GM15510 (cell line): Measurements from ENCODE around the gene SUCNR1.

Experiments used
- POLR2A ChIP-seq: IDR thresholded peaks from 3 replicates; pipeline ENCODE4 v1.6.1; 2011; ENCODE audit warnings: borderline replicate concordance; ENCODE audit not compliant: insufficient read length; ENCODE audit errors: extremely low read depth

The SUCNR1 gene

DNA sequence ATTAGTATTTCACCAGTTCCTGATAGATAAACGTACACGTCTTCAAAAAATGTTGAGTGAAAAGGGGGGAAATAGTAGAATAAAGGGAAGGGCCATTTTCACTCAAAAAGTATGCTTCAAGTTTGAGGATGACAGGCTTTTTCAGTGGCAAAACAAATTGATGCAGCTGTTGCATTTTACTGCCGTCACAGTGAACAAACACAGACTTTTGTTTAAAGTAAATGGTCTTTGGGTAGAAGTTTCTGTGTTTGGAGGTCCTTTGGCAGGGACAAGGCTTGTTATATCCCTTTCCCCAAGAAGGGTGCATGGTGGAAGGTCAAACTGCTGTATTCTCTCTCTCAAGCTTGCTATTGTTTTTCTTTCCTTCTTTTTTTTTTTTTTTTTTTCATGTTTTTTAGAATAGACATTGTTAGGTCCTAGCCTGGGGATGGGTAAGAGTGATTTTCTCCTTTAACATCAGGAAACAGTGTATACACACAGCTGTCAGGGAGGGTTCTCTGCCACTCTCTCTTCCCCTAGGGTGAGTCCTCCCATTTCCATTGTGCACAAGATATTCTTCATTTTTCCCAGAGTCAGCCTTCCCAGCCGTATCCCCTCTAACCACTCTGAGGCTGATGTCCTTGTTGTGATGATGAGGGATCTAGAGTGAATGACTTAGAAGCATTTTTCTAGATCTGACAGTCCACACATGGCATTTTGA lies 6.6 kb upstream of the SUCNR1 start:
- TF ChIP-seq POLR2A, result no peak

- no peak for TF ChIP-seq POLR2A
These were observed 5.8 kb upstream of the SUCNR1 start for GRCh38 chr3:151867666-151868065.

DNA sequence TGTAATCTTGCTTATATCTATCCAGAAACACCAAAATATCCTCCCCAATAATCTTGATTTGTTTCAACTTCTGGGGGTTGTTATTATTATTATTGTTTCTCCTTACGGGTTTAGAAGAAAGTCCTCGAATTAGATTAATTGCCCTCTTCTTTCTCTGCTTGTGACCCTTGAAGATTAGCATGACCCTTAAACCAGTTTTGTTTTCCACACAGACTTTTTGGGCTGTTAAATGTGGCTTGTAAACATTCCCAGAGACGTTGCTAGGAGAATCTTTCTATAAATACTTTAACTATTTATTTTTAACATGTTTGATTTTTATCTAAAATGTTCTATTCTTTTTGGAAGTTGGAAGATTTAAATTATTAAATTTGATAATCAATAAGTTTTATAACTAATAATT lies 4.3 kb upstream of the SUCNR1 start:
- TF ChIP-seq POLR2A, result no peak

GRCh38 chr3:151871639-151872468 lies 1.6 kb upstream of the SUCNR1 start:
- TF ChIP-seq POLR2A, result no peak

DNA sequence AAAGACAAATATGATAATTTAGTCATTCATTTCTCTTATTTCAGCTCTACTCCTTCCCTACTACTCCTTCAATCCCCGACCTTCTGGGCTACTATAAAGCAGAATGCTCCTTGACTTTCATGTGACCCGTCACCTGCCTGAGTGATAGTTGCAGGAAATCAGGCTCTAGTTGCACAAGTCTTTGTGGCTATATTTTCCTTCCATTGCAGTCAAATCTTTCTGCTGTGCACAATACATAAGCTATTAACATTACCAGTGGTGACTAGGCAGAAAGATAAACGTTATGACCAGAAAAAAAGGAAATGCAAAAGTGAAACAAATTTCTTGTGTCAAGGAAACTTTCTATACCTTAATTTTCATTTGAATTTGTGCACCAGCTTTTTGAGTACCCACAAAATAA lies 2.3 kb downstream of the SUCNR1 start:
- TF ChIP-seq POLR2A, result no peak

GRCh38 chr3:151877269-151877668 lies 3.8 kb downstream of the SUCNR1 start:
- no peak for TF ChIP-seq POLR2A

GRCh38 chr3:151878465-151878864 lies 5.0 kb downstream of the SUCNR1 start:
- no peak for TF ChIP-seq POLR2A

DNA sequence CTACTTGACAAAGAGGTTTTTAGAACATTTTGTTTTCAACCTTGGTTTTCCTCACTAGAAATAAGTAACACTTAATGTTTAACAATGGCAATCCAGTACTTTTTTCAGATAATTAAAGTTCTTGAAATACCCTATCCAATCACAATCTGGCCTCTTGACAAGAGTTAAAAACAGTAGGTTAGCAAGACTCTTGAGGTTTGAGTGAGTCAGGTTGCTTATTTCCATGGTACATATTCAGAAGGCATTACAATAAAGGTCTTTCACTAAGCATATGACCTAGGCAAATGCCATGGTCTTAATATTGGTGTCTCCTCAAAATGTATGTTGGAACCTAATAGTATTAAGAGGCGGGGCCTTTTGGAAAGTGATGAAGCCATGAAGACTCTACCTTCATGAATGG lies 5.6 kb downstream of the SUCNR1 start:
- TF ChIP-seq POLR2A, result no peak

- no peak for TF ChIP-seq POLR2A
These were observed 6.4 kb downstream of the SUCNR1 start for GRCh38 chr3:151879679-151880415.

- no peak for TF ChIP-seq POLR2A
These were observed 6.9 kb downstream of the SUCNR1 start for GRCh38 chr3:151880416-151880690.

DNA sequence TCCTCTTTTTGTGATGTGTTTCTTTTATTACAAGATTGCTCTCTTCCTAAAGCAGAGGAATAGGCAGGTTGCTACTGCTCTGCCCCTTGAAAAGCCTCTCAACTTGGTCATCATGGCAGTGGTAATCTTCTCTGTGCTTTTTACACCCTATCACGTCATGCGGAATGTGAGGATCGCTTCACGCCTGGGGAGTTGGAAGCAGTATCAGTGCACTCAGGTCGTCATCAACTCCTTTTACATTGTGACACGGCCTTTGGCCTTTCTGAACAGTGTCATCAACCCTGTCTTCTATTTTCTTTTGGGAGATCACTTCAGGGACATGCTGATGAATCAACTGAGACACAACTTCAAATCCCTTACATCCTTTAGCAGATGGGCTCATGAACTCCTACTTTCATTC lies 7.7 kb downstream of the SUCNR1 start:
- no peak for TF ChIP-seq POLR2A

DNA sequence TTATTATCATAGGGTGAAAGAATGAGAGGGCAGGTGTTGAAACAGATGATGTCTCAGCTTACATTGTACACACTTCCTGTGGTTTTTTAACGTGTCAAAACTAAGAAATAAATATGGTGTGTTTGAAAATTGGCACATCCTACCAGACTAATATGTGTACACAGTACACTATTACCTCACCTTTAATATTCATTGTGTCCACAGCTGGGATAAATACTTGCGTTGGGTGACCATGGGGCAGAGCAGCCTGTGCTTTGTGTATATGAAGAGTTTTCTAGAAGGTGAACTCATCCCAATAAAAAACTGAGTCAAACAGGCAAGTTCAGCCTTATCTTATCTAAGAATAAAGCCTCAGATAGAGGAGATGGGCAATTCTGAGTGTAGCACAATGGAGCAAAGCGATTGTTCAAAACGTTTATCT lies 17.3 kb downstream of the SUCNR1 start:
- TF ChIP-seq POLR2A, result no peak

DNA sequence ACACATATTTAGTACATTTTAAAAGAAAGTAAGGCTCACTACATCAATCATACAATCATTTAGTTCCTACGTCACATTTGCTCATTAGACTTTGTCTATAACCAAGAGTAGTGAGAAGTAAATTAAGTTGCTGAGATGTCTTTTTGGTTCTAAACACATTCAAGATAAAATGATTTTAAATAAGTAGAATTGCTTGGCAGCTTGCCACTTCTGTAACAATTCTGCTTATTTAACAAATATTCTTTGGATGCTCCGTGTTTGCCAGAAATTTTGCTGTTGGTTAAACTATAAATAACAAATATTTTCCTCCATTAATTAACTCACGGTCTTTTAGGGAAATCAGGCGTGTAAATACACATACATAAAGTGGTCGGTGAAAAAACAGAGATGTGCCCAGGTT lies 18.3 kb downstream of the SUCNR1 start:
- no peak for TF ChIP-seq POLR2A

DNA sequence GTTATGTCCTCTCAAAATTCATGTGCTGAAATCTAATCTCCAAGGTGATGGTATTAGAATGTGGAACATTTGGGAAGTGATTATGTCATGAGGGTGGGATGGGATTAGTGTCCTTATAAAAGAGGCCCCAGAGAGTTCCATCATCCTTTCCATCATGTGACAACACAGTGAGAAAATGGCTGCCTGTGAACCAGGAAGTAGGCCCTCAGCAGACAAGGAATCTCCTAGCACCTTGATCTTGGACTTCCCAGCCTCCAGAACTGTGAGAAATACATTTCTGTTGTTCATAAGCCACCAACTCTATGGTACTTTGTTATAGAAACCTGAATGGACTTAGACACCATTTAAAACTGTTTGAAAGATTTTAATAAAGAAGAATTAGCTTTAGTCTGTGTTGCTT lies 20.8 kb downstream of the SUCNR1 start:
- TF ChIP-seq POLR2A, result no peak

DNA sequence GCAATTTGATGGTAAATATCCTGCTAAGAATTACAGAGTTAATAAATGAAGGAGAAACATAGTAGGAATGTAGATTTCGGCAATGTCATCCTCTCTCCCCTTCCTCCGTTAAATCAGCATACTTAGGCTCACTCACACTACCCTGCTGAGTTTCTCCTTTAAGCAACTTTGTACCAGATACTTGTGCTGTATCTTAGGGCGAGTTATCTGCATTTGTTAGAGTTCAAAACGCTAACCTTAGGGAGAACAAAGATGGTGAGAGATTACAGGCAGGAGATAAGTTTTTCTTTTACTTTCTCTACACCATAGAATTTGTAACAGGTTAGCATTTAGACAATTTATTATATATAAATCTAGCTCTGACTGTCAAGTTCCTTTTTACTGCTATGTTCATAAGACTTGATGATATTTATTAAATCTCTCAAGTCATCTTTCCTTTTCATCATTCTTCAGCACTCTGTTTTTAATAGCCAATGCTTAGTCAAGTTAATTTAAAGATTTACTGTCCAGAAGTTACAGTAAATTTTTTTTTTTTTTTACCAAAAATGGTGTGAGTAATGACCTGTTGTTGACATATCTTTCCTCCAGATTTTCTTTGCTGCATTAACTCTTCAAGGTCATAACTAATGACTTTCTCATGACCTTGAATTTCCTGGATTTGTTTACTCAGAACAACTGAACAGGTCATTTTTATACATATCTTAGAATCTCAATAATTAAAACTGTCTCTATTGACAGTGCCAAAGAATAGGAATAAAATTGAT lies 22.2 kb downstream of the SUCNR1 start:
- TF ChIP-seq POLR2A, result no peak

DNA sequence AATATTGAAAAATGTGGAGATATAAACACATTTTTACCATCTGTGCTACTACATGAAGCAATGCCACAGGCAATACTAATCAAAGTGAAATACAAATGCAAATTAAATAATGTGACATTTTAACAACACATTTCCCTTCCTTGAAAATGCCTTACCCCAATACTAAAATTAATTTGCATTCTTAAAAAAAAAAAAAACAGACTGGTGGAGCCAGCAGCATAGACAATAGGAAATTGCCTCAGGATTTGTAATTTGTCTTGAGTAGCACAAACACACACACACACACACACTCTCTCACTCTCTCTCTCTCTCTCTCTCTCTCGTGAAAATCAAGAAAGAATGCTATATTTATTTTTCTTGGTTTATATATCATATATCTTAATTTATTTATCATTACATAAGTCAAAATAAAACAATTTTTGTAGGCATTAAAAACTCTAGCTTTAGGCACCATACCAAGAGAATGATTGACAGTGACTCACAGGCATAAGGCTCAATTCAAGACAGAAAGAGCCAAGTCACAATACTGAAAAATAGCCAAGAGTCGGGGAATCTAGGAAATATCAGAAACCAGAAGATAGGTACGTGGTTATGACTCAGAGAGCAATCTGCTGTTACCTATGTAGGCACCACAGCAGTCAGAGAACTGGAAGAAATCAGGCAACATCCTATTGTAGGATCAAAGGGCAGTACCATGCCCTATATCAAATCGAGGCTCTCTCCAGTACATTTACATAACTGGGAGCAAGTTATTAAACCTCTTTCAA lies 23.0 kb downstream of the SUCNR1 start:
- no peak for TF ChIP-seq POLR2A
